ENCODE results near the gene C5orf52.

C5orf52 gene

DNA sequence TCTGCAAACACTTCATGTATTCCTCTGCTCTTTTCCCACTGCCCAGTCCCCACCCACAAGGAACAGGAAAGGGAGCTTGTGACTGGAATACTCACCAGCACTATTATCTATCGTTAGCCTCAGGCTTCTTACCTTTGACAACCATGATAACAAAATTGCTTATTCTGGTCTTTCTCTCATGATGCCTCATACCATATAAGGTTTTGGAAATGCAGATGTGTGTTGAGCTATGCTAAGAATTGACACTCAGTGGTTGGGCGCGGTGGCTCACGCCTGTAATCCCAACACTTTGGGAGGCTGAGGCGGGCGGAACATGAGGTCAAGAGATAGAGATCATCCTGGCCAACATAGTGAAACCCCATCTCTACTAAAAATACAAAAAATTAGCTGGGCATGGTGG lies 44.5 kb upstream of the C5orf52 start:
- TF ChIP-seq ZC3H10 (CRISPR knock-in tag; IDR thresholded peaks at IDR 0.05) (no peak), ZFP30 (CRISPR knock-in tag; IDR thresholded peaks at IDR 0.05) (no peak), TCF4 (CRISPR knock-in tag; IDR thresholded peaks at IDR 0.05; ENCODE audit: borderline replicate concordance) (no peak), ZFP3 (CRISPR knock-in tag; IDR thresholded peaks at IDR 0.05) (no peak), CSDC2 (CRISPR knock-in tag; IDR thresholded peaks at IDR 0.05) (no peak), ISL1 (CRISPR knock-in tag; IDR thresholded peaks at IDR 0.05) (no peak), ARNTL (CRISPR knock-in tag; IDR thresholded peaks at IDR 0.05; ENCODE audit: borderline replicate concordance, low read depth) (no peak), TOX (CRISPR knock-in tag; IDR thresholded peaks at IDR 0.05; ENCODE audit: borderline replicate concordance) (no peak), ZNF8 (CRISPR knock-in tag; IDR thresholded peaks at IDR 0.05) (no peak), BACH2 (CRISPR knock-in tag; IDR thresholded peaks at IDR 0.05; ENCODE audit: borderline replicate concordance) (no peak), SNAI2 (CRISPR knock-in tag; IDR thresholded peaks at IDR 0.05) (no peak), ZNF565 (CRISPR knock-in tag; conservative IDR thresholded peaks at IDR 0.05; ENCODE audit: low read depth) (no peak), ZNF70 (CRISPR knock-in tag; IDR thresholded peaks at IDR 0.05) (no peak), ESRRG (CRISPR knock-in tag; IDR thresholded peaks at IDR 0.05) (no peak), PPARA (CRISPR knock-in tag; IDR thresholded peaks at IDR 0.05; ENCODE audit: borderline replicate concordance) (no peak), RARB (CRISPR knock-in tag; IDR thresholded peaks at IDR 0.05) (no peak)
- TF ChIP-seq, protein P1, sequence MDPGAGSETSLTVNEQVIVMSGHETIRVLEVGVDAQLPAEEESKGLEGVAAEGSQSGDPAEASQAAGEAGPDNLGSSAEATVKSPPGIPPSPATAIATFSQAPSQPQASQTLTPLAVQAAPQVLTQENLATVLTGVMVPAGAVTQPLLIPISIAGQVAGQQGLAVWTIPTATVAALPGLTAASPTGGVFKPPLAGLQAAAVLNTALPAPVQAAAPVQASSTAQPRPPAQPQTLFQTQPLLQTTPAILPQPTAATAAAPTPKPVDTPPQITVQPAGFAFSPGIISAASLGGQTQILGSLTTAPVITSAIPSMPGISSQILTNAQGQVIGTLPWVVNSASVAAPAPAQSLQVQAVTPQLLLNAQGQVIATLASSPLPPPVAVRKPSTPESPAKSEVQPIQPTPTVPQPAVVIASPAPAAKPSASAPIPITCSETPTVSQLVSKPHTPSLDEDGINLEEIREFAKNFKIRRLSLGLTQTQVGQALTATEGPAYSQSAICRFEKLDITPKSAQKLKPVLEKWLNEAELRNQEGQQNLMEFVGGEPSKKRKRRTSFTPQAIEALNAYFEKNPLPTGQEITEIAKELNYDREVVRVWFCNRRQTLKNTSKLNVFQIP (CRISPR knock-in tag; IDR thresholded peaks at IDR 0.05; ENCODE audit: borderline replicate concordance, low read depth), result no peak
- TF ChIP-seq, protein P2, sequence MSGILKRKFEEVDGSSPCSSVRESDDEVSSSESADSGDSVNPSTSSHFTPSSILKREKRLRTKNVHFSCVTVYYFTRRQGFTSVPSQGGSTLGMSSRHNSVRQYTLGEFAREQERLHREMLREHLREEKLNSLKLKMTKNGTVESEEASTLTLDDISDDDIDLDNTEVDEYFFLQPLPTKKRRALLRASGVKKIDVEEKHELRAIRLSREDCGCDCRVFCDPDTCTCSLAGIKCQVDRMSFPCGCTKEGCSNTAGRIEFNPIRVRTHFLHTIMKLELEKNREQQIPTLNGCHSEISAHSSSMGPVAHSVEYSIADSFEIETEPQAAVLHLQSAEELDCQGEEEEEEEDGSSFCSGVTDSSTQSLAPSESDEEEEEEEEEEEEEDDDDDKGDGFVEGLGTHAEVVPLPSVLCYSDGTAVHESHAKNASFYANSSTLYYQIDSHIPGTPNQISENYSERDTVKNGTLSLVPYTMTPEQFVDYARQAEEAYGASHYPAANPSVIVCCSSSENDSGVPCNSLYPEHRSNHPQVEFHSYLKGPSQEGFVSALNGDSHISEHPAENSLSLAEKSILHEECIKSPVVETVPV (CRISPR knock-in tag; IDR thresholded peaks at IDR 0.05), result no peak
- TF ChIP-seq, protein P3, sequence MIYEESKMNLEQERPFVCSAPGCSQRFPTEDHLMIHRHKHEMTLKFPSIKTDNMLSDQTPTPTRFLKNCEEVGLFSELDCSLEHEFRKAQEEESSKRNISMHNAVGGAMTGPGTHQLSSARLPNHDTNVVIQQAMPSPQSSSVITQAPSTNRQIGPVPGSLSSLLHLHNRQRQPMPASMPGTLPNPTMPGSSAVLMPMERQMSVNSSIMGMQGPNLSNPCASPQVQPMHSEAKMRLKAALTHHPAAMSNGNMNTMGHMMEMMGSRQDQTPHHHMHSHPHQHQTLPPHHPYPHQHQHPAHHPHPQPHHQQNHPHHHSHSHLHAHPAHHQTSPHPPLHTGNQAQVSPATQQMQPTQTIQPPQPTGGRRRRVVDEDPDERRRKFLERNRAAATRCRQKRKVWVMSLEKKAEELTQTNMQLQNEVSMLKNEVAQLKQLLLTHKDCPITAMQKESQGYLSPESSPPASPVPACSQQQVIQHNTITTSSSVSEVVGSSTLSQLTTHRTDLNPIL (CRISPR knock-in tag; IDR thresholded peaks at IDR 0.05; ENCODE audit: low read depth), result no peak
- TF ChIP-seq, protein P4, sequence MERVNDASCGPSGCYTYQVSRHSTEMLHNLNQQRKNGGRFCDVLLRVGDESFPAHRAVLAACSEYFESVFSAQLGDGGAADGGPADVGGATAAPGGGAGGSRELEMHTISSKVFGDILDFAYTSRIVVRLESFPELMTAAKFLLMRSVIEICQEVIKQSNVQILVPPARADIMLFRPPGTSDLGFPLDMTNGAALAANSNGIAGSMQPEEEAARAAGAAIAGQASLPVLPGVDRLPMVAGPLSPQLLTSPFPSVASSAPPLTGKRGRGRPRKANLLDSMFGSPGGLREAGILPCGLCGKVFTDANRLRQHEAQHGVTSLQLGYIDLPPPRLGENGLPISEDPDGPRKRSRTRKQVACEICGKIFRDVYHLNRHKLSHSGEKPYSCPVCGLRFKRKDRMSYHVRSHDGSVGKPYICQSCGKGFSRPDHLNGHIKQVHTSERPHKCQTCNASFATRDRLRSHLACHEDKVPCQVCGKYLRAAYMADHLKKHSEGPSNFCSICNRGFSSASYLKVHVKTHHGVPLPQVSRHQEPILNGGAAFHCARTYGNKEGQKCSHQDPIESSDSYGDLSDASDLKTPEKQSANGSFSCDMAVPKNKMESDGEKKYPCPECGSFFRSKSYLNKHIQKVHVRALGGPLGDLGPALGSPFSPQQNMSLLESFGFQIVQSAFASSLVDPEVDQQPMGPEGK (CRISPR knock-in tag; IDR thresholded peaks at IDR 0.05; ENCODE audit: borderline replicate concordance), result no peak
- no peak for ATAC-seq

DNA sequence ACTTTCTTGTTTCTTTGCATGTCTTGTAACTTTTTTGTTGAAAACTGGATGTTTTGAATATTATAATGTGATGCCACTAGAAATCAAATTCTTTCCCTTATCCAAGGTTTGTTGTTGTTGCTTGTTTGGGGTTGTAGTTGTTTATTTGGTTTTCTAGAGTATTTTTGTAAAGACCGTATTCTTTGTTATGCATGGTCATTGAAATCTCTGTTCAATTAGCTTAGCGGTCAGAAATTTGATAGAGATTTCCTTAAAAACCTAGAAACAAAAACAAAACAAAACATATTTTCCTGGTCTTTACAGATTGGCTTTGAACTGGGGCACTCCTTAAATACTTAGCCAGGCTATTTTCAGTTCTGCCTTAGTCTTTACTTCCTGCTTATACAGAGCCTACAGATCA lies 41.0 kb upstream of the C5orf52 start:
- no peak for ATAC-seq
- no peak for TF ChIP-seq PPARA (CRISPR knock-in tag; IDR thresholded peaks at IDR 0.05; ENCODE audit: borderline replicate concordance)
- TF ChIP-seq TOX (CRISPR knock-in tag; IDR thresholded peaks at IDR 0.05; ENCODE audit: borderline replicate concordance), result no peak
- no peak for TF ChIP-seq TCF4 (CRISPR knock-in tag; IDR thresholded peaks at IDR 0.05; ENCODE audit: borderline replicate concordance)
- no peak for TF ChIP-seq CSDC2 (CRISPR knock-in tag; IDR thresholded peaks at IDR 0.05)
- no peak for TF ChIP-seq ZFP30 (CRISPR knock-in tag; IDR thresholded peaks at IDR 0.05)
- no peak for TF ChIP-seq OSR1 (CRISPR knock-in tag; IDR thresholded peaks at IDR 0.05)
- no peak for TF ChIP-seq RARB (CRISPR knock-in tag; IDR thresholded peaks at IDR 0.05)
- TF ChIP-seq SNAI2 (CRISPR knock-in tag; IDR thresholded peaks at IDR 0.05), result no peak
- no peak for TF ChIP-seq ZNF8 (CRISPR knock-in tag; IDR thresholded peaks at IDR 0.05)

DNA sequence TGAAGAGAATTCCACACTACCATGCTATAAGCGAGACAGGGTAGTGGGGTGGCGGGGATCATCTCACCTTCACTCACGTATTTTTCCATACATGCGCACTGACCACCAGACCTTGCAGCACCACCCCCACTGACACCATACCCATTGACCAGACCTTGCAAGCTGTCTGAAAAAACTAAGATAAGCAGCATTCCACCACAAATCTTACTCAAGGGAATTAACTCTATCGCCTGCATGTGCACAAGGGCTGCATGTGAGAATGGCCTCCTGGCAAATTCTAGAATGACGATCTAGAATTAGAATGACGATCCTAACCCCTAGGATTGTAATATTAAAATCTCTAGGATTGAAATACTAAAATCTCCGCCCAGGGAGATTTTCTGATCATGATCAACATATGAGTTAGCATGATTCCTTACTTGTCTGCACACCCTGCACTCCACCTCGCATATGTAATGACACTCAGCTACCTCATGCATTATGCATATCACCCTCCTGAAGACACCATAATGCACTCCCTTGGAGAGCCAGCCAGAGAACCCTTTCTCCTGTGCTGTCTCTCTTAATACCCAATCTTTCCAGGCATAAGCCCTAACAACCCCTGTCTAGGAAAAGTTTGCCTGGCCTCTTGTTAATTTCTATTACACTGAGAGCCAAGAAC lies 30.8 kb upstream of the C5orf52 start:
- TF ChIP-seq CSDC2 (CRISPR knock-in tag; IDR thresholded peaks at IDR 0.05), result no peak
- no peak for TF ChIP-seq ZNF565 (CRISPR knock-in tag; conservative IDR thresholded peaks at IDR 0.05; ENCODE audit: low read depth)
- TF ChIP-seq ZNF70 (CRISPR knock-in tag; IDR thresholded peaks at IDR 0.05), result no peak
- TF ChIP-seq TOX (CRISPR knock-in tag; IDR thresholded peaks at IDR 0.05; ENCODE audit: borderline replicate concordance), result no peak
- TF ChIP-seq, protein P5, sequence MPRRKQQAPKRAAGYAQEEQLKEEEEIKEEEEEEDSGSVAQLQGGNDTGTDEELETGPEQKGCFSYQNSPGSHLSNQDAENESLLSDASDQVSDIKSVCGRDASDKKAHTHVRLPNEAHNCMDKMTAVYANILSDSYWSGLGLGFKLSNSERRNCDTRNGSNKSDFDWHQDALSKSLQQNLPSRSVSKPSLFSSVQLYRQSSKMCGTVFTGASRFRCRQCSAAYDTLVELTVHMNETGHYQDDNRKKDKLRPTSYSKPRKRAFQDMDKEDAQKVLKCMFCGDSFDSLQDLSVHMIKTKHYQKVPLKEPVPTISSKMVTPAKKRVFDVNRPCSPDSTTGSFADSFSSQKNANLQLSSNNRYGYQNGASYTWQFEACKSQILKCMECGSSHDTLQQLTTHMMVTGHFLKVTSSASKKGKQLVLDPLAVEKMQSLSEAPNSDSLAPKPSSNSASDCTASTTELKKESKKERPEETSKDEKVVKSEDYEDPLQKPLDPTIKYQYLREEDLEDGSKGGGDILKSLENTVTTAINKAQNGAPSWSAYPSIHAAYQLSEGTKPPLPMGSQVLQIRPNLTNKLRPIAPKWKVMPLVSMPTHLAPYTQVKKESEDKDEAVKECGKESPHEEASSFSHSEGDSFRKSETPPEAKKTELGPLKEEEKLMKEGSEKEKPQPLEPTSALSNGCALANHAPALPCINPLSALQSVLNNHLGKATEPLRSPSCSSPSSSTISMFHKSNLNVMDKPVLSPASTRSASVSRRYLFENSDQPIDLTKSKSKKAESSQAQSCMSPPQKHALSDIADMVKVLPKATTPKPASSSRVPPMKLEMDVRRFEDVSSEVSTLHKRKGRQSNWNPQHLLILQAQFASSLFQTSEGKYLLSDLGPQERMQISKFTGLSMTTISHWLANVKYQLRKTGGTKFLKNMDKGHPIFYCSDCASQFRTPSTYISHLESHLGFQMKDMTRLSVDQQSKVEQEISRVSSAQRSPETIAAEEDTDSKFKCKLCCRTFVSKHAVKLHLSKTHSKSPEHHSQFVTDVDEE (CRISPR knock-in tag; IDR thresholded peaks at IDR 0.05), result no peak
- TF ChIP-seq ZC3H10 (CRISPR knock-in tag; IDR thresholded peaks at IDR 0.05), result no peak
- no peak for TF ChIP-seq ZNF8 (CRISPR knock-in tag; IDR thresholded peaks at IDR 0.05)
- TF ChIP-seq, protein P4 (CRISPR knock-in tag; IDR thresholded peaks at IDR 0.05; ENCODE audit: borderline replicate concordance), result no peak
- TF ChIP-seq, protein P1 (CRISPR knock-in tag; IDR thresholded peaks at IDR 0.05; ENCODE audit: borderline replicate concordance, low read depth), result no peak
- TF ChIP-seq ESRRG (CRISPR knock-in tag; IDR thresholded peaks at IDR 0.05), result no peak
- no peak for TF ChIP-seq ARNTL (CRISPR knock-in tag; IDR thresholded peaks at IDR 0.05; ENCODE audit: borderline replicate concordance, low read depth)
- ATAC-seq, result no peak
